ENCODE measurements around the gene INSL3. TPM values are rescaled to one million over a fixed set of nuclear protein-coding genes. Genes with fewer than 3 reads are reported as not detected.
A peak's percentile ranks its signal among the peaks of the same experiment; 100 is the strongest.

The INSL3 gene
- total and polyA plus RNA-seq, 2 of the 13 experiments (the other 11 are each of a cell fraction or from before 2014, with no cell fraction given), result 0.30 TPM; not detected in 1

DNA sequence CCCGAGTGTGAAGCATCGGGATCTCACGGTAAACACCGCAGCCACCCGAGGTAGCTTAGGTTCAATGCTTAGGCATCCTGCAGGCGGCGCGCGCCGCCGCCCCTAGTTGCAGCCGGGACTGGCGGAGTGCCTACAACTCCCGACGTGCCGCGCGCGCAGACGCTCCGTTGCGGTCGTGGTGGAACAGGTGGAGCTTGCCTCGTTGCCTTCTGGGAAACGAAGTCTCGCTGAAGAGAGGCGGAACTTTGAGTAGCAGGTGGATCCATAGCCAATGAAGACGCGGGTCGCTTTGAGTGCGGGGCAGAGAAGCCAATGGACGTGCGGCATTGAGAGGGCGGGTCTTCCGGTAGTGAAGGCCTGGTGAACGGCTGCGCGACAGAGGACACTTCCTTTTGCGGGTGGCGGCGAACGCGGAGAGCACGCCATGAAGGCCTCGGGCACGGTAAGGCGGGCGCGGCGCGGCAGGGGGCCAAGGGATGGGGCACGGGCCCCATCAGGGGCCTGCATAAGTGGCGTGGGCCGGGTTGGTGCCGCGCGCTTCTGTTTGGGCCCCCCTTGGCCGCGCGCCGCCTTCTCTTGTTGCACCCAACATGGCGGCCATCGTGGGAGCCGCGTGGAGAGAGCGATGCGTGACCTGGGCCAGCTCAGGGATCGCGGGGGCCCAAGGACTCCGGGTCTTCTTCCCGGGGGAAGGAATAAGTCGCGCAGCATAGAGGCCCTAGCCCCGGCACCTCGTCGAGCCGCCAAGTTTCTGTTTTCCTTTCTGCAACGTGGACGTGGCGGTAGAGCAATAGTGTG, 38.4 kb upstream of the INSL3 start, which contains the start of gene RPL18A (continued):
- TF ChIP-seq DRAP1 (CRISPR knock-in tag; IDR thresholded peaks at IDR 0.05), result peak; percentile 98
- no peak for TF ChIP-seq ZBTB49 (CRISPR knock-in tag; IDR thresholded peaks at IDR 0.05; ENCODE audit: borderline replicate concordance)
- no peak for TF ChIP-seq ZKSCAN5 (CRISPR knock-in tag; IDR thresholded peaks at IDR 0.05)
- peak; percentile 33; the same call in 1 of the 2 replicates for TF ChIP-seq CSRNP1 (CRISPR knock-in tag; IDR thresholded peaks at IDR 0.05)
- TF ChIP-seq ZEB1 (IDR thresholded peaks at IDR 0.05; ENCODE audit: insufficient replicate concordance, low read depth), result no peak
- peak; percentile 47; the same call in 1 of the 2 replicates for TF ChIP-seq STAT6 (CRISPR knock-in tag; IDR thresholded peaks at IDR 0.05; ENCODE audit: borderline replicate concordance)
- TF ChIP-seq ZNF12 (CRISPR knock-in tag; IDR thresholded peaks at IDR 0.05), result 0 out of 2 replicates have a peak, but pooled peaks have one; percentile 6
- TF ChIP-seq, protein P1, sequence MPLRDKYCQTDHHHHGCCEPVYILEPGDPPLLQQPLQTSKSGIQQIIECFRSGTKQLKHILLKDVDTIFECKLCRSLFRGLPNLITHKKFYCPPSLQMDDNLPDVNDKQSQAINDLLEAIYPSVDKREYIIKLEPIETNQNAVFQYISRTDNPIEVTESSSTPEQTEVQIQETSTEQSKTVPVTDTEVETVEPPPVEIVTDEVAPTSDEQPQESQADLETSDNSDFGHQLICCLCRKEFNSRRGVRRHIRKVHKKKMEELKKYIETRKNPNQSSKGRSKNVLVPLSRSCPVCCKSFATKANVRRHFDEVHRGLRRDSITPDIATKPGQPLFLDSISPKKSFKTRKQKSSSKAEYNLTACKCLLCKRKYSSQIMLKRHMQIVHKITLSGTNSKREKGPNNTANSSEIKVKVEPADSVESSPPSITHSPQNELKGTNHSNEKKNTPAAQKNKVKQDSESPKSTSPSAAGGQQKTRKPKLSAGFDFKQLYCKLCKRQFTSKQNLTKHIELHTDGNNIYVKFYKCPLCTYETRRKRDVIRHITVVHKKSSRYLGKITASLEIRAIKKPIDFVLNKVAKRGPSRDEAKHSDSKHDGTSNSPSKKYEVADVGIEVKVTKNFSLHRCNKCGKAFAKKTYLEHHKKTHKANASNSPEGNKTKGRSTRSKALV (CRISPR knock-in tag; IDR thresholded peaks at IDR 0.05), result 0 out of 2 replicates have a peak, but pooled peaks have one; percentile 14
- TF ChIP-seq ZNF446 (CRISPR knock-in tag; IDR thresholded peaks at IDR 0.05), result no peak
- no peak for TF ChIP-seq ZSCAN12 (CRISPR knock-in tag; IDR thresholded peaks at IDR 0.05)
- TF ChIP-seq, protein P2, sequence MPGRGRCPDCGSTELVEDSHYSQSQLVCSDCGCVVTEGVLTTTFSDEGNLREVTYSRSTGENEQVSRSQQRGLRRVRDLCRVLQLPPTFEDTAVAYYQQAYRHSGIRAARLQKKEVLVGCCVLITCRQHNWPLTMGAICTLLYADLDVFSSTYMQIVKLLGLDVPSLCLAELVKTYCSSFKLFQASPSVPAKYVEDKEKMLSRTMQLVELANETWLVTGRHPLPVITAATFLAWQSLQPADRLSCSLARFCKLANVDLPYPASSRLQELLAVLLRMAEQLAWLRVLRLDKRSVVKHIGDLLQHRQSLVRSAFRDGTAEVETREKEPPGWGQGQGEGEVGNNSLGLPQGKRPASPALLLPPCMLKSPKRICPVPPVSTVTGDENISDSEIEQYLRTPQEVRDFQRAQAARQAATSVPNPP (CRISPR knock-in tag; IDR thresholded peaks at IDR 0.05), result no peak
- no peak; the same call in 1 of the 2 replicates for TF ChIP-seq FOXC1 (CRISPR knock-in tag; IDR thresholded peaks at IDR 0.05; ENCODE audit: borderline replicate concordance)
- TF ChIP-seq KDM1A (CRISPR knock-in tag; IDR thresholded peaks at IDR 0.05), result no peak
